HEK293T (cell line): Measurements from ENCODE around the gene SAYSD1.

Experiments
- ARNT ChIP-seq: fragments of 450-650 bp; IDR thresholded peaks from 2 replicates; pipeline ENCODE4 v1.6.1; 2017; ENCODE audit warnings: mild to moderate bottlenecking
- BHLHE40 ChIP-seq: fragments of 450-650 bp; IDR thresholded peaks from 2 replicates; pipeline ENCODE4 v1.6.1; 2016; ENCODE audit warnings: mild to moderate bottlenecking, moderate library complexity, borderline replicate concordance
- ELF4 ChIP-seq: fragments of 450-650 bp; IDR thresholded peaks from 2 replicates; pipeline ENCODE4 v1.6.1; 2017; ENCODE audit warnings: antibody characterized with exemption
- FOXA1 ChIP-seq: fragments of 450-650 bp; IDR thresholded peaks from 2 replicates; pipeline ENCODE4 v1.6.1; 2016; ENCODE audit warnings: mild to moderate bottlenecking
- FOXK2 ChIP-seq: fragments of 450-650 bp; IDR thresholded peaks from 2 replicates; pipeline ENCODE4 v1.6.1; 2016; ENCODE audit warnings: mild to moderate bottlenecking
- FOXM1 ChIP-seq: fragments of 450-650 bp; IDR thresholded peaks from 2 replicates; pipeline ENCODE4 v1.6.1; 2017; ENCODE audit warnings: mild to moderate bottlenecking, borderline replicate concordance
- LEF1 ChIP-seq: fragments of 450-650 bp; IDR thresholded peaks from 2 replicates; pipeline ENCODE4 v1.6.1; 2017; ENCODE audit warnings: mild to moderate bottlenecking, borderline replicate concordance
- SP1 ChIP-seq: fragments of 450-650 bp; IDR thresholded peaks from 2 replicates; pipeline ENCODE4 v1.6.1; 2017
- SUZ12 ChIP-seq: fragments of 450-650 bp; IDR thresholded peaks from 2 replicates; pipeline ENCODE4 v1.6.1; 2016; ENCODE audit warnings: mild to moderate bottlenecking
- TARDBP ChIP-seq: fragments of 450-650 bp; IDR thresholded peaks from 2 replicates; pipeline ENCODE4 v1.6.1; 2016
- ZNF384 ChIP-seq: fragments of 450-650 bp; IDR thresholded peaks from 2 replicates; pipeline ENCODE4 v1.6.1; 2016
- TF ChIP-seq, protein P1 (sequence below): fragments of 450-650 bp; IDR thresholded peaks from 2 replicates; pipeline ENCODE4 v1.6.1; 2016

DNA sequence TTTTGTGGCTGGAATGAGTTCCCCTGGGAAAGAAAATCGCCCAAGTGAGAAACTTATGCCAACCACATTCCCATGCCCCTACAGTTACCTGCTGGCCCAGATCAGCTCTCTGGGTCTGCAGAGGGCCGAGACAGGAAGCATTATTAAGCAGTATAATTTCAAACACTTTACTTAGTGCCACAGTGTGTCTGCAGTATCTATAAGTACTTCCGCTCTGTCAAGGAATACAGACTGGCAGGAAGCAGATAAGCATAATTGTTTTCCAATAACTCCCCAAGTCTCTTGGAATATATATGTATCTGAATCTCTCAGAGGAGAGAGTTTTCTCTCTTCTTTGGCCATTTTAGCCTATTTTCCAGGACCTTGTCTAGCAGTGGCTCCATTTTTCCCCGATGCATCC is 24.9 kb downstream of the SAYSD1 start:
- TF ChIP-seq ARNT (no peak), SUZ12 (no peak), ELF4 (no peak), FOXM1 (no peak), ZNF384 (no peak), FOXA1 (no peak), BHLHE40 (no peak), TARDBP (no peak), SP1 (no peak), FOXK2 (no peak), LEF1 (no peak)
- TF ChIP-seq, protein P1, sequence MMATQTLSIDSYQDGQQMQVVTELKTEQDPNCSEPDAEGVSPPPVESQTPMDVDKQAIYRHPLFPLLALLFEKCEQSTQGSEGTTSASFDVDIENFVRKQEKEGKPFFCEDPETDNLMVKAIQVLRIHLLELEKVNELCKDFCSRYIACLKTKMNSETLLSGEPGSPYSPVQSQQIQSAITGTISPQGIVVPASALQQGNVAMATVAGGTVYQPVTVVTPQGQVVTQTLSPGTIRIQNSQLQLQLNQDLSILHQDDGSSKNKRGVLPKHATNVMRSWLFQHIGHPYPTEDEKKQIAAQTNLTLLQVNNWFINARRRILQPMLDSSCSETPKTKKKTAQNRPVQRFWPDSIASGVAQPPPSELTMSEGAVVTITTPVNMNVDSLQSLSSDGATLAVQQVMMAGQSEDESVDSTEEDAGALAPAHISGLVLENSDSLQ, result no peak
